ENCODE results near the gene CHEK1. TPM values are rescaled to one million over a fixed set of nuclear protein-coding genes. Genes with fewer than 3 reads are reported as not detected.
"Not testable (repeated sequence)": the region's sequence is repeated elsewhere in the genome, so short reads cannot be mapped to it uniquely, and the experiment has no call there.

CHEK1 gene
- total RNA-seq, 1 donor from 2014 or later: 9.4 TPM

DNA sequence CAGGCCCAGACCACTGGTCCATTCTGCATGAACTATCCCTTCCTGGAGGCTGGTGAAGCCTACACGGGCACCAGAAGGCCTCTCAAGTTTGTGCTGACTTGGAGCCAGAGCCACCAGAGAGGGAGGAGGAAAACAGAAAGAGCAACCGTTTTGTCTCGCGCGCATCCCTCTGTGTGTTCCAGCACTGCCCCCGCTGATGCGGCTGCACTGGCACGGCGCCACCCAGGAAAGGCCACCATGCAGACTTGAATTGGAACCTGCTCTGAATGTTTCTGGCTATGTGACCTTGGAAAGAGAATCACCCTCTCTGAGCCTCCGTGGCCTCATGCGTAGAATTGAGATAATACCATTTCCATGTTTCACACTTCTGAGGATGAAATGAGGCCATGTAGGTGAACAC lies 63.1 kb downstream of the CHEK1 start:
- no peaks in the 10 kb centered on the region for H3K4me1 ChIP-seq (ENCODE audit: control insufficient read depth in 3 of 3, insufficient read depth in 3 of 3, low read length in 3 of 3)
- H3K9ac ChIP-seq (ENCODE audit: low read depth in 1 of 3, low read length in 3 of 3): no peak overlapping the region
- peaks cover 0 to 2% (median 0%) of the 10 kb centered on the region in 3 donors for H3K27me3 ChIP-seq (ENCODE audit: control insufficient read depth in 3 of 3, insufficient read depth in 3 of 3, low read length in 3 of 3)
- H3K9me3 ChIP-seq (ENCODE audit: control insufficient read depth in 3 of 3, low read length in 3 of 3): no peaks in the 10 kb centered on the region
- no peaks in the 10 kb centered on the region for H3K36me3 ChIP-seq (ENCODE audit: control insufficient read depth in 3 of 3, insufficient read depth in 3 of 3, low read length in 3 of 3)
- no peak overlapping the region for H3K27ac ChIP-seq (ENCODE audit: low read depth, low read length)
- no peak overlapping the region for H3K4me3 ChIP-seq (ENCODE audit: low read length in 3 of 3)

DNA sequence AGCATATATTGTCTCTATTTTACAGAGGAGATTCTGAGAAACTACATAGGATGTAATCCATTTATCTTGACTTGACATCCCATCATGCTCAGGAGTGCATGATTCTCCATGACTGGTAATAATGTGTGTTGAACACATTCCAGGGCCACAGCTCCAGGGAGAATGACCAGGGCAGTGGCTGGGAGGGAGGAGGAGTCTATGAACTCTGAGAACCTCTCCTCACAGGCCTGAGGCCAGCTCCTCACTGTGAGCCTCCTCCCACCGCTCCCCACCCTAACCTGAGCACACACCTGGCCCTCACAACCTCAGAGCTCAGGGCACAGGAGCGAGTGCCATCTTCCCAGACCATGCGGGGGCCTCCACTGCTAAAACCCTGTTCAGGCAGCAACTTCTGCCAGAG lies 63.7 kb downstream of the CHEK1 start:
- no peak overlapping the region for H3K9ac ChIP-seq (ENCODE audit: low read depth in 1 of 3, low read length in 3 of 3)
- no peaks in the 10 kb centered on the region for H3K36me3 ChIP-seq (ENCODE audit: control insufficient read depth in 3 of 3, insufficient read depth in 3 of 3, low read length in 3 of 3)
- peaks cover 0 to 2% (median 0%) of the 10 kb centered on the region in 3 donors for H3K27me3 ChIP-seq (ENCODE audit: control insufficient read depth in 3 of 3, insufficient read depth in 3 of 3, low read length in 3 of 3)
- no peaks in the 10 kb centered on the region for H3K9me3 ChIP-seq (ENCODE audit: control insufficient read depth in 3 of 3, low read length in 3 of 3)
- H3K4me1 ChIP-seq (ENCODE audit: control insufficient read depth in 3 of 3, insufficient read depth in 3 of 3, low read length in 3 of 3): no peaks in the 10 kb centered on the region
- no peak overlapping the region for H3K4me3 ChIP-seq (ENCODE audit: low read length in 3 of 3)
- no peak overlapping the region for H3K27ac ChIP-seq (ENCODE audit: low read depth, low read length)

DNA sequence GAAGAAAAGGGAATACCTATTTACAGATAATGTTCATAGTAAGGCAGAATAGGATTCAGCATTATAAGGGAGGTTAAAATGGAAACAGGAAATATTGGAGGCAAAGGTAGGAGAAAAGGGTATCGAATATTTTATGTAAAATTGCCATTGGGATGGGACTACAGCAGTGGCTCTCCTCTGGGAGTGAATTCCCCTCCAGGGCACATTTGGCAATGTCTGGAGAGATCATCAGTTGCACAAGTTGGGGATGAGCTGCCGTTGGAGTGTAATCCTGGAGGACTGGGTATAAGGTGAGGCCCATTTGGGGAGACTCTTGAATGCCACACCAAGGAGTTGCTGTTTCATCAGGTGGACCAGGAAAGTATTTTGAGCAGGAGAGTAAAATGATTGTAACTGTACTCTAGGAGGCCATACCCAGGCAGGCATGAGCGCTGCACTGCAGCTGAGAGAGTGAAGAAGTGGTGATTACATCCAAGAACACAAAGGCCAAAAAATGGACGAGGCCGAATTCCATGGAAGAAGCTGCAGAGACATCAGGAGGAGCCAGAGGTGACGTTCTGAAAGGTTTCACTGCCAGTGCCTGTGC lies 64.4 kb downstream of the CHEK1 start:
- Histone ChIP-seq H3K36me3 (ENCODE audit: control insufficient read depth in 3 of 3, insufficient read depth in 3 of 3, low read length in 3 of 3) (no peaks in the 10 kb centered on the region), H3K4me3 (ENCODE audit: low read length in 3 of 3) (no peak overlapping the region), H3K9ac (ENCODE audit: low read depth in 1 of 3, low read length in 3 of 3) (no peak overlapping the region), H3K9me3 (ENCODE audit: control insufficient read depth in 3 of 3, low read length in 3 of 3) (no peaks in the 10 kb centered on the region), H3K27ac (ENCODE audit: low read depth, low read length) (no peak overlapping the region), H3K27me3 (ENCODE audit: control insufficient read depth in 3 of 3, insufficient read depth in 3 of 3, low read length in 3 of 3) (peaks cover 0 to 2% (median 0%) of the 10 kb centered on the region in 3 donors), H3K4me1 (ENCODE audit: control insufficient read depth in 3 of 3, insufficient read depth in 3 of 3, low read length in 3 of 3) (no peaks in the 10 kb centered on the region)

DNA sequence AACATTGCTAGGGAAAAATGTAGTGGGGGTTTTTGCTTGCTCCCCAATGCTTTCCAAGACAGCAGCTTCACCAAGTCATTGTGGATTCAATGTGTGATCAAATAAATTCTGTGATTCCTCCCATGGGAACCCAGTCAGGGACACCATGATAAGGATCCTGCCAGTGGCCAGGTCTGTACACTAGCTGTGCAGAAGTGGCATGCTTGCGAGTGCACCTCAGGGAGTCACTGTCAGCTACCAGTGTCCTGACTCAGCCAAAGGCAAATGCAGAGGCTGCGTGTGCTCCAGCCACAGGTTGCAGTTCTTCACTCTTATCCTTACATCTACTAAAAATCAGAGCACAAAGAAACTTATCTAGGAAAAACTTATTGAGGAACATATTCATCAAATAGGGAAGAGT lies 65.0 kb downstream of the CHEK1 start:
- Histone ChIP-seq H3K9me3 (ENCODE audit: control insufficient read depth in 3 of 3, low read length in 3 of 3) (no peaks in the 10 kb centered on the region), H3K4me1 (ENCODE audit: control insufficient read depth in 3 of 3, insufficient read depth in 3 of 3, low read length in 3 of 3) (no peaks in the 10 kb centered on the region), H3K27me3 (ENCODE audit: control insufficient read depth in 3 of 3, insufficient read depth in 3 of 3, low read length in 3 of 3) (peaks cover 0 to 2% (median 0%) of the 10 kb centered on the region in 3 donors), H3K4me3 (ENCODE audit: low read length in 3 of 3) (no peak overlapping the region), H3K27ac (ENCODE audit: low read depth, low read length) (no peak overlapping the region), H3K9ac (ENCODE audit: low read depth in 1 of 3, low read length in 3 of 3) (no peak overlapping the region), H3K36me3 (ENCODE audit: control insufficient read depth in 3 of 3, insufficient read depth in 3 of 3, low read length in 3 of 3) (no peaks in the 10 kb centered on the region)

DNA sequence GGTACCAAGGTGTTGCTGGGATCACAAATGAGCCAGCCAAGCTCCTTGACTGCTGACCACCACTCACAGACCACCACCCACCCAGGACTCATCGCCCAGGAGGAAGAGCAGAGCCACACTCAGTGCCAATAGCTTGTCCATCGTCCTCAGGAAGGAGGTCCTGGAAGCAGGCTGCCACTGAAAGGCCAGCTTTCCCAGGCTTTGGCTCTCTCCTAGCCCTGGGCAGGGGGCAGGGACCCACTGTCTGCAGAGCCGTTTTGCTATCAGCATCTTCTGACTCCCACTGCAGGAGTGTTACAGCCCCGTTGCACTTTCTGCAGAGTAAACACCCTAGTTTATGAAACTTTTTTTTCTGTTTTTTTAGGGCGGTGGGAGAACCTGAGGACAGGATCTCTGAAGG lies 67.9 kb downstream of the CHEK1 start:
- H3K4me3 ChIP-seq (ENCODE audit: low read length in 3 of 3): no peak overlapping the region
- no peak overlapping the region for H3K9ac ChIP-seq (ENCODE audit: low read depth in 1 of 3, low read length in 3 of 3)
- H3K36me3 ChIP-seq (ENCODE audit: control insufficient read depth in 3 of 3, insufficient read depth in 3 of 3, low read length in 3 of 3): no peaks in the 10 kb centered on the region
- H3K4me1 ChIP-seq (ENCODE audit: control insufficient read depth in 3 of 3, insufficient read depth in 3 of 3, low read length in 3 of 3): no peaks in the 10 kb centered on the region
- no peak overlapping the region for H3K27ac ChIP-seq (ENCODE audit: low read depth, low read length)
- peaks cover 0 to 2% (median 0%) of the 10 kb centered on the region in 3 donors for H3K27me3 ChIP-seq (ENCODE audit: control insufficient read depth in 3 of 3, insufficient read depth in 3 of 3, low read length in 3 of 3)
- no peaks in the 10 kb centered on the region for H3K9me3 ChIP-seq (ENCODE audit: control insufficient read depth in 3 of 3, low read length in 3 of 3)

DNA sequence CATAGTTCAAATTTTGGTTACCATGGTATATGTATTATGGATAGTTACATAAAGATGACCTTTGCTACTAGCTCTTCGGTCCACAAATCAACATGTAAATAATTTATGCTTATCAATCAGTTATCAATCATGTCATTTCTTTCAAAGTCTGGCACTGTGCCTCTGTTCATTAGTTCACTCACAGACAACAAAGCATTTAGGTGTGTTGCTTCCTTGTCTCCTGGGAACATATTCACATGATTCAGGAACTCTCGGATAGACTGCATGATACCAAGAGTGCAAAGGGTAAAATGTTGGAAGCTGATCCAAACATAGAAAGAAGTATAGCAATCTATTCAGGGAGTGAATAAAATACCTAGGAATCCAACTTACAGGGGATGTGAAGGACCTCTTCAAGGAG lies 70.0 kb downstream of the CHEK1 start:
- peaks cover 0 to 8% (median 0%) of the 10 kb centered on the region in 3 donors for H3K27me3 ChIP-seq (ENCODE audit: control insufficient read depth in 3 of 3, insufficient read depth in 3 of 3, low read length in 3 of 3)
- H3K9ac ChIP-seq (ENCODE audit: low read depth in 1 of 3, low read length in 3 of 3): no peak overlapping the region
- H3K4me1 ChIP-seq (ENCODE audit: control insufficient read depth in 3 of 3, insufficient read depth in 3 of 3, low read length in 3 of 3): no peaks in the 10 kb centered on the region
- no peaks in the 10 kb centered on the region for H3K36me3 ChIP-seq (ENCODE audit: control insufficient read depth in 3 of 3, insufficient read depth in 3 of 3, low read length in 3 of 3)
- no peak overlapping the region for H3K4me3 ChIP-seq (ENCODE audit: low read length in 3 of 3)
- H3K27ac ChIP-seq (ENCODE audit: low read depth, low read length): no peak overlapping the region
- H3K9me3 ChIP-seq (ENCODE audit: control insufficient read depth in 3 of 3, low read length in 3 of 3): no peaks in the 10 kb centered on the region

DNA sequence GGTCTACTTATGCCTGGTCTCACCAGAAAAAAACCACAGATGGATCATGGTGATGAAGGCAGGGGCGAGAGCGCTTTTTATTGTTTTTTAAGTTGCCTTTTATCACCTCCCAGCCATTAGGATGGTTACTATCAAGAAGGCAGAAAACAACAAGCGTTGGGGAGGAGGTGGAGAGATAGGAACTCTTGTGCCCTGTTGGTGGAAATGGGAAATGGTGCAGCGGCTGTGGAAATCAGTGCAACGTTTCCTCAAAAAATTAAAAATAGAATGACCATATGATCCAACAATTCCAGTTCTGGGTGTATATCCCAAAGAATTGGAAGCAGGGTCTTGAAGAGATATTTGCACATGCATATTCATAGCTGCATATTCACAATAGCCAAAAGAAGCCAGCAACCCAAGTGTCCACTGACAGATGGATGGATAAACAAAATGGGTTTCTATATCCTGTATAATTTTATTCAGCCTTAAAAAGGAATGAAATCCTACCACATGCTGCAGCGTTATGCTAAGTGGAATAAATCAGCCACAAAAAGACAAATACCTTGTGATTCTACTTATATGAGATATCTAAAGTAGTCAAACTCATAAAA lies 76.2 kb downstream of the CHEK1 start:
- Histone ChIP-seq H3K9ac (ENCODE audit: low read depth in 1 of 3, low read length in 3 of 3) (no peak overlapping the region), H3K4me1 (ENCODE audit: control insufficient read depth in 3 of 3, insufficient read depth in 3 of 3, low read length in 3 of 3) (no peaks in the 10 kb centered on the region), H3K27me3 (ENCODE audit: control insufficient read depth in 3 of 3, insufficient read depth in 3 of 3, low read length in 3 of 3) (peaks cover 0 to 7% (median 0%) of the 10 kb centered on the region in 3 donors), H3K4me3 (ENCODE audit: low read length in 3 of 3) (no peak overlapping the region), H3K27ac (ENCODE audit: low read depth, low read length) (no peak overlapping the region), H3K9me3 (ENCODE audit: control insufficient read depth in 3 of 3, low read length in 3 of 3) (no peaks in the 10 kb centered on the region), H3K36me3 (ENCODE audit: control insufficient read depth in 3 of 3, insufficient read depth in 3 of 3, low read length in 3 of 3) (no peaks in the 10 kb centered on the region)

DNA sequence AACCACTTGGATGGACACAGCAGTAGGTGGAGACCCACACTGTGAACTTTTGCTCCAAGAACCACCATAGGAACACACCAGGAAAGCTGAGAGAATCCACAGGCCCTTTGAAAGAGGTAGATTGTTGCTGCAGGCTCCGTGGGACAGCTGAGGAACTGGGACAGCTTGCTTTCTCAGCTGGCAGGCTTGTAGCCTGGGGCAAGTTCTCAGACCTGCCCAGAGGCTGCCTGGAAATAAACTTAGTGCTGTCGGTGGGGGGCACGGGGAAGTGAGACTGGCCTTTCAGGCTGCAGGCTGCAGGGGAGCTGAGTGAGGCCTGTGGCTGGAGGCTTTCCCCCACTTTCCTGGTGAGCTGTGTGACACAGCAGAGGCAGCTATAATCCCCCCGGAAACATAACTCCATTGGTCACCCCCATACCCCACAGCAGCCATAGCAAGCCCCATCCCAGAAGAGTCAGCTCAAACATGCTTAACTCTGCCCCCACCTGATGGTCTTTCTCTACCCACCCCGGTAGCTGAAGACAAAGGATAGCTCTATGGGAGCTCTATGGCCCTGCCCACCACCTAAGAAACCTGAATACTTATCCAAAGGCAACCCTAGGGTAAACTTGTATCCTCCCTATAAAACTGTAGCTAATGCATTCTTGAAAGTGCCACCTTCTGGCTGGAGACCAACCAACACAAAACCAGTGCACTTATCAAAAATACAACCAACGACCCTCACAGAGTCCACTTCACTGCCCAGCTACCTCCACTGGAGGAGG lies 77.1 kb downstream of the CHEK1 start:
- H3K36me3 ChIP-seq (ENCODE audit: control insufficient read depth in 3 of 3, insufficient read depth in 3 of 3, low read length in 3 of 3): no peaks in the 10 kb centered on the region
- H3K4me1 ChIP-seq (ENCODE audit: control insufficient read depth in 3 of 3, insufficient read depth in 3 of 3, low read length in 3 of 3): no peaks in the 10 kb centered on the region
- H3K4me3 ChIP-seq (ENCODE audit: low read length in 3 of 3): no peak overlapping the region
- no peaks in the 10 kb centered on the region for H3K9me3 ChIP-seq (ENCODE audit: control insufficient read depth in 3 of 3, low read length in 3 of 3)
- no peak overlapping the region for H3K9ac ChIP-seq (ENCODE audit: low read depth in 1 of 3, low read length in 3 of 3)
- no peak overlapping the region for H3K27ac ChIP-seq (ENCODE audit: low read depth, low read length)
- peaks cover 0 to 7% (median 0%) of the 10 kb centered on the region in 3 donors for H3K27me3 ChIP-seq (ENCODE audit: control insufficient read depth in 3 of 3, insufficient read depth in 3 of 3, low read length in 3 of 3)

DNA sequence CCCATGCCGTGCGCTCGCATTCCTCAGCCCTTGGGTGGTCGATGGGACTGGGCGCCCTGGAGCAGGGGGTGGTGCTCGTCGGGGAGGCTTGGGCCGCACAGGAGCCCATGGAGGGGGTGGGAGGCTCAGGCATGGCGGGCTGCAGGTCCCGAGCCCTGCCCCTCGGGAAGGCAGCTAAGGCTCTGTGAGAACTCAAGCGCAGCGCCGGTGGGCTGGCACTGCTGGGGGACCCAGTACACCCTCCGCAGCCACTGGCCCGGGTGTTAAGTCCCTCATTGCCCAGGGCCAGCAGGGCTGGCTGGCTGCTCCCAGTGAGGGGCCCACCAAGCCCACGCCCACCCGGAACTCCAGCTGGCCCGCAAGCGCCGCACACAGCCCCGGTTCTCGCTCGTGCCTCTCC lies 79.7 kb downstream of the CHEK1 start:
- H3K4me3 ChIP-seq (ENCODE audit: low read length in 3 of 3); H3K36me3 ChIP-seq (ENCODE audit: control insufficient read depth in 3 of 3, insufficient read depth in 3 of 3, low read length in 3 of 3); H3K27me3 ChIP-seq (ENCODE audit: control insufficient read depth in 3 of 3, insufficient read depth in 3 of 3, low read length in 3 of 3); H3K4me1 ChIP-seq (ENCODE audit: control insufficient read depth in 3 of 3, insufficient read depth in 3 of 3, low read length in 3 of 3); H3K27ac ChIP-seq (ENCODE audit: low read depth, low read length); H3K9ac ChIP-seq (ENCODE audit: low read depth in 1 of 3, low read length in 3 of 3); H3K9me3 ChIP-seq (ENCODE audit: control insufficient read depth in 3 of 3, low read length in 3 of 3): not testable (repeated sequence)

DNA sequence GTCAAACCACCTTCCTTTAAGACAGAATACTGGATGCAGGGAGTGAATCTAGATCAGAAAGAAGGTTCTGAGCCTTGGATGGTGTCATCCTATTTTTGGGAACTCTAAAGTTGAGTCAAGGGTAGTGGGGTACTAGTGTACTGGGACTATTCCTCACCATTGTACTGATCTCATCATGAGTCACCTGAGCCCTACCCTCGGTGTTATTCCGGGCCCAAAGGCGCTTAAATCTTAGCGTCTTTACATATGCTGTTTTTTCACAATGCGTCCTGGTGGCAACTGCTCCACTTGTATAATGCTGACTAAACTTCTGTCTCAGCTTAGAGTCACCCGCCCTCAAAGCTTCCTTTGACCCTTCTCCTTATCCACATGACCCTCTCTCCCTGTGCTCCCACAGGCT lies 95.8 kb downstream of the CHEK1 start:
- Histone ChIP-seq H3K27ac (ENCODE audit: low read depth, low read length) (no peak overlapping the region), H3K4me3 (ENCODE audit: low read length in 3 of 3) (no peak overlapping the region), H3K36me3 (ENCODE audit: control insufficient read depth in 3 of 3, insufficient read depth in 3 of 3, low read length in 3 of 3) (no peaks in the 10 kb centered on the region), H3K9ac (ENCODE audit: low read depth in 1 of 3, low read length in 3 of 3) (no peak overlapping the region), H3K9me3 (ENCODE audit: control insufficient read depth in 3 of 3, low read length in 3 of 3) (no peaks in the 10 kb centered on the region), H3K4me1 (ENCODE audit: control insufficient read depth in 3 of 3, insufficient read depth in 3 of 3, low read length in 3 of 3) (no peaks in the 10 kb centered on the region), H3K27me3 (ENCODE audit: control insufficient read depth in 3 of 3, insufficient read depth in 3 of 3, low read length in 3 of 3) (peaks cover 0 to 3% (median 0%) of the 10 kb centered on the region in 3 donors)
